RKO (cell line): Measurements from ENCODE around the gene RTTN.

Experiments used
- DNase-seq: peaks from one replicate; pipeline ENCODE4 v3.0.0-alpha.2; 2016; ENCODE audit warnings: low spot score

Gene RTTN

GRCh38 chr18:69974365-69974764 is 231.1 kb downstream of the RTTN start:
- peak; percentile 43 for DNase-seq

- DNase-seq, result no peak
Observed at GRCh38 chr18:69969491-69969890, 236.0 kb downstream of the RTTN start.

- no peak for DNase-seq
Observed at GRCh38 chr18:69968039-69968438, 237.4 kb downstream of the RTTN start.

- no peak for DNase-seq
Observed at GRCh38 chr18:69963196-69963595, 242.3 kb downstream of the RTTN start.

DNA sequence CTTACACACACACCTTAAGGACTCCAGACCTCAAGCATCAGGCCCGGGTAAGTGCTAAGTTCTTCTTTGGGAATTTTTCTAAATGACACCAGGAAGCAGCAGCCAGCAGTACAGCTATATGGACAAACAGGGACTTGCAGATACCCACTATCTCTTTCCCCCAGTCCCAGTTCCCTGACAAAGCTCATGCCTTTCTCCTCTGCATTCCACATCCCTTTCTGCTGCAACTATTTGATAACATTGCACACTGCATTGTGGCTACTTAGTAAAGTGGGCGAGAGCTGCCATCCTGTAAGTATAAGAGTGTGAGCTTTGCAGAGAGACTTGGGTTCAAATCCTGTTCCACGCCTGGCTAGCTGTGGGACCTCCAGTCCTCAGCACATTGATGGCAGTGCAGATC is 243.8 kb downstream of the RTTN start:
- no peak for DNase-seq

- DNase-seq, result no peak
Observed at GRCh38 chr18:69958422-69958821, 247.1 kb downstream of the RTTN start.

- DNase-seq, result no peak
Observed at GRCh38 chr18:69957747-69958146, 247.7 kb downstream of the RTTN start.

DNA sequence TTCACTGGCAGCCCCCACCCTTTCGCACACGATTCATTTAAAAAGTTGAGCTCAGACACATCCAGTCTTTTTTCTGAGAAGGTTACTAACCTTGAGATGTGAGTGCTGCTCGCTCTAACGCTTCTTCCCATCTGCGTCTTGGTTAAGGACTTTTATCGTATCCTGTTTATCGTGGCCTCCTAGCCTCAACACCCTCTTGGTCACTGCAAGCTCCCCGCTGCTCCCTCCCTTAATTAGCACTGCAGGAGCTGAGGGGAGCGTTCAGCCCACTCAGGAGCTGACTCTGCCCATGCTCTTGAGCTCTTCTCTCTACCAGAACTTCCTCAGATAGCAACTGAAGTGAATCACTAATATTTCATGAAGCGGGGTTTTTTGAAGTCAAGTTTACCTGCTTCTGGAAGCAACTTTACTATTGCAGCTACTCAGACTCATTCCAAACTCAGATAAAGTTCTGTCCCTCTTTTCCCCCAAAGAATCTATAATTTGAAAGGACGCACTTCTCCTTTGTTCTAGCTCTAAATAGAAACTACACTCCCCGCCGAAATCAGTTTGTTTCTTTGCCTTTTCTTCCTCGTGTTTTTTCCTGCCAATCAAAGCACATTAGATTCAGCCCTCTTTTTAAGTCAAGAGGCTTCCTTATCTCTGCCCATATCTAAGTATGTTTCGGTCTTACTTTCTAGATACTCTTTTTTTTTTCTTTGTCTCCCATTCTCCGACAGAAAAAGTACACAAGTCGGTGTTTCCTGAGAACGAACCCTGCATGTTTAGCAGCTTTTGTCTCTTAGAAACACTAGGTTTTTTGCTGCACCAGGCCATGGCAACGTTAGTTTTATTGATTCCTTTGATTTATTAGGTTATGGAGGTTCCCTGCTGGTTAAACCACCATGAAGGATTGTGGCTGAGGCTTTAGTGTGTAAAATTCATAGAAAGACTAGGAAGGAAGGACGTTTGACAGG is 248.5 kb downstream of the RTTN start:
- no peak for DNase-seq

- DNase-seq, result no peak
Observed at GRCh38 chr18:69956057-69956456, 249.4 kb downstream of the RTTN start.

DNA sequence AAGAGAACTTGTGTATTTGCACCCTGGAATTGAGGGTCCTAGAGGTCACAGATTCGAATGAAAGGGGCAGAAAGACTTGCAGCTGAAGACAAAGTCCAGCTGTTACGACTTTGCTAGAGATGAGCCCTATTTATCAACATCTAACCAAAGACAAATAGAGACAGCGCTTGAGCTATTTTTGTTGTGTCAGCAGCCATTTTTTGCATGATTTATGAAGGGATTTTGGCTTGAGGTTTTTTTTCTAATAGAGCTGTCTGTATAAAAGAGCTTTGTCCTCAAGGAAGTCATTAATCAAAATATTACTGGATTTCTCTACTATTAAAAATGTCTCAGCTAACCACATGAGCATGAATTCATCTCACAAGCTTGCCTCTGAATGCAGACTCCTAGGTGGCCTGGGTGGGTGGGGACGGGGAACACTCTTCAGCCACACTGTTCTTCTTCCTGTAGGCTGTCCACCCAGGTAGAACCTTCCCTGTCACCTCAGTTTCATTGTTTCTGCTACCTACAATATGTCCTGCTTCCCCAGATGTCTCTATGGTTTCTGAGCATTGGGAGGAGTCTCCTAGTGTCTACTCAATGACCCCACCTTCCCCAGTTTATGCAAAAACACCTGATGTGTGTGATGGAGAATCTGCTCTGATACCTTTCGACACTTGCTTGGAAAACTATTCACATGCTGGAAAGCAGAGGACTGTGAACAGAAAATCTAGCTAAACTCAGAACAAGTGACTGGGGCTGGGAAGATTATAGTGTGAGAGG is 250.6 kb downstream of the RTTN start:
- no peak for DNase-seq

DNA sequence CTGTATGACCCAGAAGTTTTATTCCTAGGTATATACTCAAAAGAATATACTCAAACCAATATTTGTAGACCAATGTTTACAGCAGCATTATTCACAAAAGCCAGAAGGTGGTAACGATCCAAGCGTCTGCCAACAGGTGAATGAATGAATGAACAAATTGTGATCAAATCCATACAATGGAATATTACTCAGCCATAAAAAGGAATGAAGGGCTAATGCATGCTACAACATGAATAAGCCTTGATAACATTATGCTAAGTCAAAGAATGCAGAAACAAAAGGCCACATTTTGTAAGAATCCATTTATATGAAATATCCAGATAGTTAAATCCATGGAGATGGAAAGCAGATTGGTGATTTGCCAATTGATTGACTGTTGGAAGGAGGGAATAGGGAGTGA is 252.3 kb downstream of the RTTN start:
- no peak for DNase-seq
